ENCODE results near the gene NOL4L.
A peak's percentile ranks its signal among the peaks of the same experiment; 100 is the strongest.

Gene NOL4L

DNA sequence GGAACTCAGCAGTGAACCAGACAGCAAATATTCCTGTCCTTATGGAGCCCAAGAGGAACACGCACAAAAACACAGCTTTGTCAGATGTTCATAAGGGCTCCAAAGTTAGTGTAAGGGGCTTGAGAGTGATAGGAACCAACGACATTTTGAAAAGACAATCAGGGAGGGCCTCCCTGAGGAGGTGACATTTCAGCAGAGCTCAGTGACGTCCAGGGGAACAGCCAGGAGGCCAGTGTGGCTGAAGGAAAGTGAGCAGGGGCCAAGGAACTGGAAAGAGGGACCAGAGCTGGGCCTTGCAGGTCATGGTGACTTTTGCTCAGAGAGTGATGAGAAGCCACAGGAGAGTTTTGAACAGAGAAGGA, 16.1 kb downstream of the NOL4L start:
- H3K27ac Mint-ChIP-seq, result peak overlapping the region; percentile 70
- no peak for DNase-seq
- peaks cover 44% of the 10 kb centered on the region for H3K4me1 Mint-ChIP-seq (ENCODE audit: low read depth)
- no peak overlapping the region for H3K4me3 Mint-ChIP-seq
- no peaks in the 10 kb centered on the region for H3K9me3 Mint-ChIP-seq
- no peaks in the 10 kb centered on the region for H3K36me3 Mint-ChIP-seq (ENCODE audit: low read depth)
- no peaks in the 10 kb centered on the region for H3K27me3 Mint-ChIP-seq

DNA sequence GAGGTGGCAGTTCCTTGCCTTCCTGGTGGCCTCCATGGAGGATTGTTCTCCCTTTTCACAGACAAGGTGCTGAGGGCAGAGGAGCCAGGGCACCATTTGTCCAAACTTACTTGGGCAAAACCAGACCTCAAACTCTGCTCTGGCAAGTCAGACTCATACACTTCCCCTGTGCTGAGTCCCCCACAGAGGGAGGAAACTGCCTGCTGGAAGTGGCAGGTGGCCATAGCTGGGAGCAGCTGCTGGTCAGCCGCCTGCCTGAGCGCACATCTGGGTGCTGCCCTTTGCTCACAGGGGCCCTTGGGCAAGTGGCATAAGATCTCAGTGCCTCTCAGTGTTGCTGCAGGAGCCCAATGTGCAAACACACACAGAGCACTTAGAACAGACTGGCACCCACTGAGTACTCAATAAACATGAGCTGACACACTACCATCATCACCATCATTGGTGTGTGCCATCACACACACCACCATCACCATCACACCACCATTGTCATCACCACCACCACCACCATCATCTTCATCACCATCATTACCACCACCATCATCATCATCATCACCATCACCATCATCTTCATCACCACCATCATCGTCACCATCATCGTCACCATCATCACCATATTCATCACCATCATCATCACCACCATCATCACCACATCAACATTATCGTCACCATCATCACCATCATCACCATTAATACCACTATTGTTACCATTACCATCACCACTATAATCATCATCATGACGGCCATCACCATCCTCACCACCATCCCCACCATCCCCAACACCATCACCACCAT, 17.6 kb downstream of the NOL4L start:
- Mint-ChIP-seq H3K36me3 (ENCODE audit: low read depth) (no peaks in the 10 kb centered on the region), H3K4me1 (ENCODE audit: low read depth) (peaks cover 40% of the 10 kb centered on the region), H3K27ac (no peak overlapping the region), H3K27me3 (no peaks in the 10 kb centered on the region), H3K4me3 (no peak overlapping the region), H3K9me3 (no peaks in the 10 kb centered on the region)
- no peak for DNase-seq

DNA sequence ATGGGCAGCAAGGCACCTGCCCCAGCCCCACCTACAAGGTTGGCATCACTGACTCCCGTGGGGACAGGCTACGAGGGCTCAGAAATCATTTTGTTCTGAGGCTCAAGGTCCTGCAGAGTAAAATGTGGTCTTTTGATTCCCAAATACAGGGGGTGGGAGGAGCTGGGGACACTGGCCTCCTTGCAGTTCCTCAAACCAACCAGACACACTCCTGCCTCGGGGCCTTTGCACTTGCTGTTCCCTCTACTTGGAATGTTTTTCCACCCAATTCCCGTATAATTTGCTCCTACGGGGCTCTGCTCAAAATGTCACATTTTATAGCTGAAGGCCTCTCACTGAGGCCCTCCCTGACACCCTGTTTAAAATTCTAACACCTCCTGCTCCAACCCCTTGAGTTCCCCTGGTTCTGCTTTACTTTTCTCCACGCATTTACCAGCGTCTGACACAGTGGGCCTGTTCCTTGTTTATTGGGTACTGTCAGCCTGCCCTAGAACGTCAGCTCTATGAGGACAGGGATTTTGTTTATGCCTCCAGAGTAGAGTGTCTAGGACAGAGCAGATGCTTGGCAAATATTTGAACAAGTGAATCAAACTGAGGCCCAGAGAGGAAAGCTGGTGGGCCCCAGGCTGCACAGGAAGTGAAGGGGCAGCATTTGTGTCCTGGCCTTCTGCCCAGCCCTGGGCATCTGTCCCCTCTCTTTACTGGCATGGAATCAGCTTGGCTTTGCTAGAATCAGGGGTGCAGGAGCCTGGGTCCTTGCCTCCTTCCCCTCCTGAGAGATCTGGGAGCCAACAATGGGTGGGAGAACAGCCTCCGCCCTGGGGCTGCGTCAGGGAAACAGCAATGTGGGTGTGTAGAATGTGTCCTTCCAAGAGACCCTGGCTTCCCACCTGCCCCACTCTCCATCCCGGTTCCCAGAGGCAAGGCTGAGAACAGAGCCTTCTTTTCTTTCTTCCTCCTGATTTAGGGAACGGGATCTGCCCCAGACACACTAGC, 18.5 kb downstream of the NOL4L start:
- no peak overlapping the region for H3K27ac Mint-ChIP-seq
- H3K36me3 Mint-ChIP-seq (ENCODE audit: low read depth), result no peaks in the 10 kb centered on the region
- H3K9me3 Mint-ChIP-seq, result no peaks in the 10 kb centered on the region
- DNase-seq, result no peak
- no peak overlapping the region for H3K4me3 Mint-ChIP-seq
- H3K4me1 Mint-ChIP-seq (ENCODE audit: low read depth), result peaks cover 39% of the 10 kb centered on the region
- no peaks in the 10 kb centered on the region for H3K27me3 Mint-ChIP-seq

DNA sequence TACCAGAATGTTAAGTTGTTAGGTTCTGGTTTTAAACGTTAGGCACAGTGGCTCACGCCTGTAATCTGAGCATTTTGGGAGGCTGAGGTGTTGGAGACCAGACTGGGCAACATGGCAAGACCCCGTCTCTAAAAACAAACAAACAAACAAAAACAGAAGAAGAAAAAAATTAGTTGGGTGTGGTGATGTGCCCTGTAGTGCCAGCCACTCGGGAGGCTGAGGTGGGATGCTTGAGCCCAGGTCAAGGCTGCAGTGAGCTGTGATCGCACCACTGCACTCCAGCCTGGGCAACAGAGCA, 19.4 kb downstream of the NOL4L start:
- no peaks in the 10 kb centered on the region for H3K9me3 Mint-ChIP-seq
- no peak overlapping the region for H3K4me3 Mint-ChIP-seq
- H3K27me3 Mint-ChIP-seq, result no peaks in the 10 kb centered on the region
- DNase-seq, result no peak
- H3K4me1 Mint-ChIP-seq (ENCODE audit: low read depth), result peaks cover 41% of the 10 kb centered on the region
- H3K27ac Mint-ChIP-seq, result peak overlapping the region; percentile 78
- H3K36me3 Mint-ChIP-seq (ENCODE audit: low read depth), result no peaks in the 10 kb centered on the region

DNA sequence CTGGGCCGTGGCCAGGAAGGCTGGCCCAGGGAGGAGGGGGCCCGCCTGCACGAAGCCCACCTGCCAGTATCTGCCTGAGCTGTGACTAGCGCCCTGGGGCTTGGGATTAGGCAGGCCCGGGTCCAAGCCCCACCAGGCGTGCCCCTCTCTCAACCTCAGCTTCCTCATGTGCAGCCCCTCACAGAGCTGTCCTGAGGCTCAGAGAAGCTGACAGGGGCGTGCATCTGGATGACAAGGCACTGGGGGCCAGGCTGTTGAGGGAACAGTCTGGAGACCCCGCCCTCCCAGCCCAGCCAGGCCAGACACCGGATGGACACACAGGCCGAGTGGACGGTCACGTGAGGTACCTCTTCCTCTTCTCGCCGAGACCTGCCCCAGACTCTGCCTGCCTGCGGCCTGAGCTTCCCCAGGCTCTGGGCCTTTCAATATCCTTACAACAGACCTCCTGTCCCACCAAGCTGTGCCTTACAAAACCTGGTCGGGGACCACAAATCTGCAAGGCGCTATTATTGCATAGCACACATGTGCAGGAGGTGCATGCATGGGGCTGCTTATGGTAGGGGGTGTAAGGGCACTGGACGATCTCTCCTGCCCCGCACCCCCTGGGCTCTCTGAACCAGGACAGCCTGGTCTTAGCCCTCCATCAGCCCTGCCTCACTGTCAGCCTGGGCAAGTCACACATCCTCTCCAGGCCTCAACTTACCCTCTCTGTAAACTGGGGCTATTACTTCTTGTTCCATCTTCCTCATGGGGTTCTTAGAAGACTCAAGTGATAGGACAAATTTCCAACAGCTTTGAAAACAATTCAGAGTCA, 20.0 kb downstream of the NOL4L start:
- Mint-ChIP-seq H3K4me3 (no peak overlapping the region), H3K27ac (peak overlapping the region; percentile 78), H3K27me3 (no peaks in the 10 kb centered on the region), H3K4me1 (ENCODE audit: low read depth) (peaks cover 42% of the 10 kb centered on the region), H3K9me3 (no peaks in the 10 kb centered on the region), H3K36me3 (ENCODE audit: low read depth) (no peaks in the 10 kb centered on the region)
- DNase-seq, result no peak

DNA sequence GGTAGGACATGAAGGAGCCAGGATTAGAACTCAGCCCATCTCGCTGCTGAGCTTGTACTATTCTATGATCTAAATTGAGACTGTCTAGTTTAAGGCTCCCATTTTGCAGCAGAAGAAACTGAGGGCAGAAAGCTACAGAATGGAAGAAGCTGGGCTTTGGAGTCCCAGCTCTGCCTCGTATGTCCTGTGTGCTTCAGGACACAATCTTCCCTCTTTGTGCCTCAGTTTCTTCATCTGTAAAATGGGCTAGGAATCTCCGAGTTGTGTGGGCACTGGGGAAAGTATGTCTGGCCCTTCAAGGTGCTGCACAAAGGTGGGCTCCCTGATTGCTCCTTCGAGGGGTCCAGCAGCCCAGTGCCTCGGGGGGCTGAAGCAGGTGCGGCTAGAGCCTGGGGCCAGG, 20.7 kb downstream of the NOL4L start:
- Mint-ChIP-seq H3K9me3 (no peaks in the 10 kb centered on the region), H3K4me1 (ENCODE audit: low read depth) (peaks cover 38% of the 10 kb centered on the region), H3K27ac (no peak overlapping the region), H3K4me3 (no peak overlapping the region), H3K36me3 (ENCODE audit: low read depth) (no peaks in the 10 kb centered on the region), H3K27me3 (no peaks in the 10 kb centered on the region)
- DNase-seq, result no peak

DNA sequence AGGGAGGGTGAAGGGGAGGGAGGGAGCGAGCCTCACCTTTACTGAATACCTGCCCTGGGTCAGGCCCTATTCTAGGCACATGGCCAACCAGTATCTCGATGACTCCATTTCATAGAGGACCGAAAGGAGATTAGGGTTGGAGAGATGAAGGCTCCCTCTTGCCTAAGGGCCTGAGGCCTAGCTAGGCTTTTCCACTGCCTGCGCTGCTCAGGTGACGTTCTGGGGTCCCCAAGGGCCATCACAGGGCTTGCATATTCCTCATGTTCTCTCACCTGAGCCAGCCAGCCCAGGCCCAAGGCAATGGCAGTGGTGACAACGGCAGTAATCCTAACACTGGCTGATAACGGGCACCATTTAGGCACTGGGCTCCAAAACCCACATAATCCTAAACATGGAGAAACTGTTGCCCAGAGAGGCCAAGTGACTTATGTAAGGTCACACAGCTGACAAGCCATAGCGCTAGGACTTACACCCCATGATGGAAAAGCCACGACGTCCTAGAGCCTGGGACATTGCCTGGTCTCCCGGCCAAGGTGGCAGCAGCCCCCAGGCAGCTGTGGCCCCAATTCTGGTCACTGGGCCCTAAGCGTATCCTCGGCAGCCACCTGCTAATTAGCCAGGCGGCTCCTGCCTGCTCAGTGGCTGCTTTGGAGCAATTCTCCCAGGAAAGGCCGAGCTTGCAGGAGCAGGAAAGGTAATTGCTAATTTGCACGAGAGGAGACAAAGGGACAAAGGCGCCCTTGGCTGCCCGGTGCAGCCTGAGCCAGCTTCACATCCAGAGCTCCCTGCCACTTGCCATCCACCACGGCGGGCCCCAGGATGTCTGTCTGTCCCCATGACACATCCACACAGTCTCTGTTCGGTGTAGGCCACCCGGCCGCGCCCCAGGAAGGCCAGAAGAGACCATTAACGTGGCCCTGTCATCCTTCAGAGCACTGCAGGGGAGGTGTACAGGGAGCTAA, 21.5 kb downstream of the NOL4L start:
- no peaks in the 10 kb centered on the region for H3K9me3 Mint-ChIP-seq
- H3K4me1 Mint-ChIP-seq (ENCODE audit: low read depth), result peaks cover 37% of the 10 kb centered on the region
- DNase-seq, result no peak
- H3K4me3 Mint-ChIP-seq, result no peak overlapping the region
- no peaks in the 10 kb centered on the region for H3K27me3 Mint-ChIP-seq
- H3K27ac Mint-ChIP-seq, result no peak overlapping the region
- no peaks in the 10 kb centered on the region for H3K36me3 Mint-ChIP-seq (ENCODE audit: low read depth)

DNA sequence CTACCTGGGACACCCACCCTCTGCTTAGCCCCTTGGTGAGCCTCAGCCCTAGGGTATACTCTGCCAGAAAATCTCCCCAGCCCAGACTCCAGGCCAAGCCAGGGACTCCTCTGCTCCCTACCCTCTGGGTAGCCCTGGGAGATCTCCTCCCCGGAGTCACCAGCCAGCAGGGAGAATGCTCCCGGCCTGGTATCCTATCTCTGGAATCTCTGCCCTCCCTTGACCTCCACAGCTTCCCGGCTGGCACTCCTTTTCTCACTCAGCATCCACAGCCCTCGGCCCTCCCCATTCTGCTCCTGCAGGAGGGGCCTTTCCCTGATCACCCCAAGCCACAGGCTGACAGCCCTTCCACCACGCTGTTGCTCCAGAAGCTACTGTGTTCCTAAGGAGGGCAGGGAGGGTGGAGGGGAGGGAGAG, 22.6 kb downstream of the NOL4L start:
- no peaks in the 10 kb centered on the region for H3K27me3 Mint-ChIP-seq
- H3K36me3 Mint-ChIP-seq (ENCODE audit: low read depth), result no peaks in the 10 kb centered on the region
- no peak for DNase-seq
- peak overlapping the region; percentile 59 for H3K27ac Mint-ChIP-seq
- H3K4me1 Mint-ChIP-seq (ENCODE audit: low read depth), result peaks cover 41% of the 10 kb centered on the region
- no peaks in the 10 kb centered on the region for H3K9me3 Mint-ChIP-seq
- H3K4me3 Mint-ChIP-seq, result no peak overlapping the region

DNA sequence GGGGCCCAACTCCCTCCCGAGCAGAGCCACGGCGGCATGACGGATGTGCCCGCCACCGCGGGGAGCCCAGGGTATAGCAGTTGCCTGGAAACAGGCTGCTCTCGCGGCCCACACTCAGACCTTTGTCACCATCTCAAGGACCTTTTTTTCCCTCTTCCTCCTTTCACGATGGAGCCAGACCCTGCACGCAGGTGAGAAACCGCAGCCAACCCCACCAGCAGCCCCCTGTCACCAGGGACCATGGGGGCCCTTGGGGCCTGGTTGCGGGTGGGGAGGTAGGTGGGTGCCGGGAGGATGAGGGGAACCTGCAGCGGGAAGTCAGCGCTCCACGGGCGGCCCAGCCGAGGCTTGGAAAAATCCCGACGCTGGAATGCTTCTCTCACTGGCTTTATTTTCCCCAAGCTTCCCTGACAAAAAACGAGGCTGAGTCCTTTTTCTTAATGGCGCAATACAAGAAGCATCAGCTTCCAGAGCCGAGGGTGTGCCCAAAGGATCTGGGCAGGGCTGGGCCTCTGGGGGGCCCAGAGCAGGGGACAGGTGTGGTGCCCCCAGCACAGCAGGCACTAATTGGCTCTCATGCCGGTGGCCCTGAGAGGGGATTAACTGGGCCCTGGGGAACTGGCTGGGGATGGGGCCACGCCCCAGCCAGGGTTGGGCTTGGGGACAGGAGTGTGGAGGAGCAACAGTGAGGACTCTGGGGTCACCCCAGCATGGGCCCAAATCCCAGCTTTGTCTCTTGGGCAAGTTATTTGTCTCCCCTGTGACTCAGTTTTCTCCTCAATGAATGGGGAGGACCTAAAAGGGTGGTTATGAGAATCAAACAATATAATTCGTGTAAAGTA, 23.9 kb downstream of the NOL4L start:
- Mint-ChIP-seq H3K27ac (peak overlapping the region; percentile 90), H3K36me3 (ENCODE audit: low read depth) (no peaks in the 10 kb centered on the region), H3K9me3 (no peaks in the 10 kb centered on the region), H3K4me3 (peak overlapping the region; percentile 51), H3K27me3 (no peaks in the 10 kb centered on the region), H3K4me1 (ENCODE audit: low read depth) (peaks cover 54% of the 10 kb centered on the region)
- peak; percentile 62 for DNase-seq

DNA sequence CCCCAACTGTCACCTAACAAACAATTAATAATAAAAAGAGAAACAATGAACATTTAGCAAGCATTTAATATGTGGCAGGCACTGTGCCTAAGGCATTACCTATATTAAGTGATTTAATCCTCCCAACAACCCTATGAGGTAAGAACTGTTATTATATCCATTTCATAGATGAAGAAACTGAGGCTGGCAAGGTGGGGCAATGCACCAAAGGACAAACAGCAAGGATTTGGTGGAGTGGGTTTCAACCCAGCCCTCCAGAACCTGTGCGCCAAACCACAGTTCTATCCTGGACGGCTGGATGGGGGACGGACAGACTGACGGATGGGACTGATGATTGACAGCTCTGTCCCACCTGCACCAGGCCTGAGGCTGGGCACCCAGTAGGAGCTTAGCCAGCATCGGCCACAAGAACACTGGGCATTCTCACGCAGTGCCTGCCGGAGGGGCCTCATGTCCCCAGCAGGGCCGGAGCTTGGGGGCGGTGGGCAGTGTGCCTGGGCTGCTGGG, 24.6 kb downstream of the NOL4L start:
- Mint-ChIP-seq H3K27me3 (no peaks in the 10 kb centered on the region), H3K4me3 (peak overlapping the region; percentile 51), H3K4me1 (ENCODE audit: low read depth) (peaks cover 59% of the 10 kb centered on the region), H3K36me3 (ENCODE audit: low read depth) (no peaks in the 10 kb centered on the region), H3K9me3 (no peaks in the 10 kb centered on the region), H3K27ac (peak overlapping the region; percentile 90)
- DNase-seq, result no peak

DNA sequence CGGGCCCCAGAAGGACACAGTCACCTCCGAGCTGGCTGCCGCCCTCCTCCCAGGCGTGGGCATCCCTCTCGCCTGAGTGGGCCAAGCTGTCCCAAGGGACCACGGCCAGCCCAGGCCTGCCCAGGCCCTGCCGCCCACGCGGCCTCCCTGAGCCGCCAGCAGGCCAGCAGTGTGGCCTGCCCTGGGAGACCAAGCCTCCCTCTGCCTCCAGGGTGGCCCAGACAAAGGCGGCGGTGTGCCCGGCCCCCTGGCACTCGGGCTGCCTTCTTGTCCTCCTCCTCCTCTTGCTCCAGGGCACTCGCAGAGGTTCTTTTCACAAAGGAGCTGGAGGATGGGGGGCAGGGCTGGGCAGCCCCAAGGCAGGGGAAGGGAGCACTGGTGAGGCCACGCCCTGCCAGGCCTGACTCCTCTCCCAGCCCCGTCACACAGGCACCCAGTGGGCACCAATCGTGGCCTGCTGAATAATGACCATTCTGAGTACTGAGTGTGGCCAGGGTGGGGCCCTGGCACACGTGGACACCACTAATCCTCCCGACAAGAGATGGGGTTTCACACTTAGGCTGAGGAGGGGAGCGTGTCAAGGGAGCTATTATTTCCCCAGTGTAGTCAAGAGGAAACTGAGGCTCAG, 25.3 kb downstream of the NOL4L start:
- DNase-seq, result no peak
- H3K9me3 Mint-ChIP-seq, result no peaks in the 10 kb centered on the region
- H3K27ac Mint-ChIP-seq, result peak overlapping the region; percentile 90
- no peaks in the 10 kb centered on the region for H3K27me3 Mint-ChIP-seq
- peaks cover 65% of the 10 kb centered on the region for H3K4me1 Mint-ChIP-seq (ENCODE audit: low read depth)
- H3K4me3 Mint-ChIP-seq, result no peak overlapping the region
- no peaks in the 10 kb centered on the region for H3K36me3 Mint-ChIP-seq (ENCODE audit: low read depth)

DNA sequence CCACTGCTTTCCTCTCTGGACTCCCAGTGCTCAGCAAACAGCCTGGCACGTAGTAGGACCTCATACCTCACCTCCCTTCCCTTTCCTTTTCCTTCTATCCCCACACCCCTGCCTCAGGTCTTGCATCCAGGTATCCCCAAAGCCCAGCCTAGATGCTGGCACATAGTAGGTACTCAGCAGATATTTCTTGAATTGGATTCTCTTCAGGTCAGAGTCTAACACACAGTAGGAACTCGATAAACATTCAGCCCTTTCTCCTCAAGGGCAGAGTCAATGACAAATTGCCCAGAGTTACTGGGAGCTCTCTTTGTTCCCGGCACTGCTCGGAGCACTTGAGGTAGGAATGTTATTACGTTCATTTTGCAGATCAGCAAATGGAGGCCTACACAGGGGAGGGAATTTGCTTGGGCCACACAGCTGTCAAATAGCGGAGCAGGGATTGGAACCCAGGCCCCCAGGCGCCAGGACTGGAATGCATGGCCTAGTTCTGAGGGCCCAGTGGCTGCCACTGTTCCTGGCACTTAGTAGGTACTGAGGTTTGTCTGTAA, 25.9 kb downstream of the NOL4L start:
- Mint-ChIP-seq H3K4me3 (no peak overlapping the region), H3K27me3 (no peaks in the 10 kb centered on the region), H3K9me3 (no peaks in the 10 kb centered on the region), H3K27ac (peak overlapping the region; percentile 50), H3K36me3 (ENCODE audit: low read depth) (no peaks in the 10 kb centered on the region), H3K4me1 (ENCODE audit: low read depth) (peaks cover 71% of the 10 kb centered on the region)
- DNase-seq, result no peak

Measured in activated T-cell treated with anti-CD3 and anti-CD28 coated beads, Interleukin-2, amount 50 U/mL, for 24 hours (primary cell).